Measurements from ENCODE around the gene SUN3. TPM values are rescaled to one million over a fixed set of nuclear protein-coding genes. Genes with fewer than 3 reads are reported as not detected.
A peak's percentile ranks its signal among the peaks of the same experiment; 100 is the strongest.
"Not testable (repeated sequence)": the region's sequence is repeated elsewhere in the genome, so short reads cannot be mapped to it uniquely, and the experiment has no call there.

Gene SUN3
- total RNA-seq, 2 donors from 2014 or later: not detected

- DNase-seq: no peak
- ATAC-seq: no peak
- intact Hi-C loops (cut with DNase I): no loop called here
Measured at GRCh38 chr7:47988496-47989386, 40.2 kb downstream of the SUN3 start.

- no peak for ATAC-seq
- intact Hi-C loops (cut with DNase I): no loop called here
- no peak for DNase-seq
Measured at GRCh38 chr7:47982610-47983009, 46.3 kb downstream of the SUN3 start.

GRCh38 chr7:47980648-47981047 is 48.3 kb downstream of the SUN3 start:
- ATAC-seq; DNase-seq; intact Hi-C loops (cut with DNase I): not testable (repeated sequence)

GRCh38 chr7:47979832-47980181 is 49.1 kb downstream of the SUN3 start:
- ATAC-seq (no peak), DNase-seq (no peak)
- intact Hi-C loops (cut with DNase I): no loop called here

DNA sequence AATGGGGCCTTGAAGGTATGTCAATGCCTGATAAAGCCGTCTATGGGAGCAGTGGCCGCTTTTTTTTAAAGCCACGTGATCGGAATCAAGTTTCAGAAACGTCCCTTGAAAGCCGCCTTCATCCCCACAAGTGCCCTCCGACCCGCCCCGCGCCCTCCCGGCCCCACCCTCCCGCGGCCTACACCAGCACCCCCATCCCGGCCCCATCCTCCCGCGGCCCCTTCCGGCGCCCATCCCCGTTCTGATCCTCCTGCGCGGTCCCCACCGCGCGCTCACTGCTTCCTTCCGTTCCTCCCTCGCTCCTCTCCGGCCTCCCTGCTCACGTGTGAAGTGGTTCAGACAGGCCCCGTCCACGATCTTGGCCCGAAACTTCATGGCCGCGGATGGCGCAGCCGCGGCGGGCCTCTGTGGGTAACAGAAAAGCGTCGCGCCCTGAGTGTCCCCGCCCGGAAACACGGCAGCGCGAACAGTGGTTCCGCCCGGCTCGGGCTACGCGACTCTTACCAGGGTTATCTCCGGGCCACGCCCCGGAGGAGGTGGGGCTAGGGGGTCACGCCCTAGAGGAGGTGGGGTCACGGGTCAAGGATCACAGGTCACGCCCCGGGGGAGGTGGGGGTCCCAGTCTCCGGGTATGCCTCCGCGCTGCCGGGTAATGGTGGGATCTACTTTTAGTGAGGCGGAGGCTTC is 49.6 kb downstream of the SUN3 start, which contains the start of gene HUS1:
HUS1 (minus strand) TSS at position 471 of the 687 bp plus-strand sequence; CDS start at position 375, 96 bp downstream.
- intact Hi-C loops (cut with DNase I): no loop called here
- peak; percentile 99 for ATAC-seq

DNA sequence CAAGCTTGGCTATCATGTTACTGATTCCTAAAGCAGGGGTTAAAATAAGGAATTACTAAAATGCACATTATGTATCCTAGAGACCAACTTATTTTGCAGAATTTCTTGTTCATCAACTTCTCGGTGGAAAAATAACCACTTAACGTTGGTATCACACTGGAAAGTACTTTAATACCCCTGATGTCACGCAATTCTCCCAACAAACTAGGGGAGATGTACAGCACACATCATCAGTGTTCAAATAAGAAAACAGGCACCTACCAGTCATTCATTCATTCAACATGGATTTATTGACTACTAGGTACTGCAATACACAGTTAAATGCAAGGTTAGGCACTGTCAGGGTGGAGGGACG is 50.1 kb downstream of the SUN3 start:
- DNase-seq: no peak
- ATAC-seq: no peak
- intact Hi-C loops (cut with DNase I): no loop called here

More for the DNA sequence above, 49.6 kb downstream of the SUN3 start, which contains the start of gene HUS1:
- DNase-seq: peak; percentile 94

DNA sequence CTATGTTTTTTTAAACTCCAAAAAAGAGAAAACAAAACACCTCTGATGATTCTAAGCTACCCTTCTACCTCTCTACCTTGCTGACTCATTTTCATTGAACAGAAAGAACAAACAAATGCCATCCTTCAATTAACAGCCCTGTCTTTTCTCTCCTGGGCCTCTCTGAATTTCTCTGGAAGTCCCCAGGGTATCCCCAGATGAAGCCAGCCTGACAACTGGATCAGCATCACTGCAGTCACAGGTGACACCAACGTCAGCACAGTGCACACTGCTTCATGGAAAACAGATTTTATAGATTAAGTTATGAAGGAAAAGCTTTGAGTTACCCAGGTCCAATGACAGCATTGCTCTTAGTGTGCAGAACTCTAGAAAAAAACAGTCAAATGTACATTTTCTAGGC is 55.2 kb downstream of the SUN3 start:
- intact Hi-C loops (cut with DNase I): no loop called here
- DNase-seq: no peak
- ATAC-seq: no peak

DNA sequence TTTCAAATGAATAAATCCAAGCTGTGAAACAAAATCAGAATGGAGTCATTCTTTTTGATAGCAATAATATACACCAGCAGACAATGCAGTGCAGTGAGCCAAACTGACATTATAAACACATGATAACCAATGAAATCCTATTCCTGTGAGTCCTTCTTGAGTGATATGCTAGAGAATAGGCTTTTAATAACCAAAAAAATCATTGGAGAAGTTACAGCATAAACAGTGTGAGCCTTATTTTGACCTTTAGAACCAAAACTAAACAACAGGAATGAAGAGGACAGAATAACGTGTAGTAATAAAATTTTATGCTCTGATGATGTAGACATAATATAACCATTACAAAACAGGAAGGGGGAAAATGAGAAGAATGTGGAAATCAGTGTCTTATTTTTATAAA is 58.1 kb downstream of the SUN3 start:
- no peak for ATAC-seq
- intact Hi-C loops (cut with DNase I): no loop called here
- DNase-seq: no peak

GRCh38 chr7:47968847-47969774 is 59.8 kb downstream of the SUN3 start:
- ATAC-seq: peak; percentile 72 to 80
- intact Hi-C loops (cut with DNase I): loop anchor here (2.0 kb wide), 1 partner anchor 24 kb away; no protein-coding TSS in a partner anchor
- peak; percentile 68 for DNase-seq

DNA sequence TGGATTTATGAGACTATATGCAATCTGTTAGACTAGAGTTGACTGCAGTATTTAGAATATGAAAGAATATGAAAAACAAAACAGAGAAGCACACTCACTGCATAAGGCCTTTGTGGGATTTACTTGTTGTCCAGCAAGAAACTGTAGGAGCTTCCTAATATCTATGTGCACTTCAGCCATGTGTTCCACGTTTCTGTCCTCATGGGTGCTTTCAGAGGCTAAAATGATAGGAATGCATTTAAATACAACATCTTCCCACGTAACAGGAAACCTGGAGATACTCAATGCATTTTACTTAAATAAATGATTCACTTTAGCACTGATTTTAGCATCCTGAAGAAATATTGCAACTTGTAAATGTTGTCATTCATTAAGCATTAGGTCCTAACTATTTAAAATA is 61.2 kb downstream of the SUN3 start:
- intact Hi-C loops (cut with DNase I): loop anchor here (2.0 kb wide), 1 partner anchor 23 kb away; no protein-coding TSS in a partner anchor
- ATAC-seq: no peak
- no peak for DNase-seq

GRCh38 chr7:47967123-47967522 is 61.8 kb downstream of the SUN3 start:
- ATAC-seq: no peak
- intact Hi-C loops (cut with DNase I): no loop called here
- no peak for DNase-seq

DNA sequence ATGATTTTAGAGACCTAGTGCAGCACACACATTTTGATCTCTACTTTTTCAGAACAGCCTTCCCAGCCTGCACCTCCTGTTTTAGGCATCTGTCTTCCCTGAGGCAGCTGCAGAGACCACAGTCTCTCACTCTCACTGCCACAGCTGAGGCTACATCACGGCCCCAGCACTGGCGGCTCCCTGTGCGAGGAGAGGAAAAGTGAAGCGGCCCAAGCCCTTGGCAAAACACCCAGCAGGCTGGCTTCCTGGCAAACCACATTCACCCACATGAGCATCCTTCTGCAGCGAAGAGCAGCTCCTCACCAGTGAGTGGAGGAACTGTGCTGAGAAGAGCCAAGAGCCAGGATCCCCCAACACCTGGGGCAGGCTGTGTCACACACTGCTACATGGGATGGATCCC is 63.5 kb downstream of the SUN3 start:
- ATAC-seq: no peak
- intact Hi-C loops (cut with DNase I): no loop called here
- no peak for DNase-seq

DNA sequence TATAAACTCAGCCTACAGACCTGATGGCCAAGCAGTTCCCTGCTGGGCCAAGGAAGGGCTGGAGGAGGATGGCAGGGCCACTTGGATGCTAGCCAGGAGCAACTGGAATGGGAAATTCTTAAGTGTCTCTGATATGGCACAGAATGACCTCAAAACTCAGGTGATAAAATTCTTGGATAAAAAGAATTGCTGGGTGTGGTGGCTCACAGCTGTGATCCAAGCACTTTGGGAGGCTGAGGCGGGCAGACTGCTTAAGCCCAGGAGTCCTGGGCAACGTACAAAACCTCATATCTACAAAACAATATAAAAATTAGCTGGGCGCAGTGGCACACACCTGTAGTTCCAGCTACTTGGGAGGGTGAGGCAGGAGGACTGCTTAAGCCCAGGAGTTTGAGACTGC is 66.6 kb downstream of the SUN3 start:
- ATAC-seq (no peak), DNase-seq (no peak)
- intact Hi-C loops (cut with DNase I): no loop called here

GRCh38 chr7:47957156-47957555 is 71.8 kb downstream of the SUN3 start:
- intact Hi-C loops (cut with DNase I): no loop called here
- ATAC-seq (no peak), DNase-seq (no peak)

DNA sequence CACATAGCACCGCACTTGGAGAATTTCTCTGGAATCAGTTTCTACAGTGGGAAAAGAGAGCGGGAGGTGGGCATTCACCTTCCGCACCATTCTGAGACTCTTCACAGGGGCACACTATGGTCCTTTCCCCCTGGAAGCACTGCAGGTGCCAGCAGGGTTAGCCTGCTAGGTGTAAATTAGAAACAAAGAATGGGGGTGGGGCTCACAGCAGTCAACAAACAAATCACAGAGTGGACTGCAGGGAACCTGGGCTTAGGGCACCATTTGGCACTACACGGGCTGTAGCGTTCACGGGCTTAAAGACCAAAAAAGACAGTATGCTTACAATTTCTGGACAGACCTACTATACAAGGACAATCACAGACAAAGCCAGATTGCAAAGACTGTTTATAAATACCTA is 72.7 kb downstream of the SUN3 start:
- DNase-seq (no peak), ATAC-seq (no peak)
- intact Hi-C loops (cut with DNase I): no loop called here

GRCh38 chr7:47954231-47954911 is 74.5 kb downstream of the SUN3 start:
- intact Hi-C loops (cut with DNase I): no loop called here
- ATAC-seq (no peak), DNase-seq (no peak)

DNA sequence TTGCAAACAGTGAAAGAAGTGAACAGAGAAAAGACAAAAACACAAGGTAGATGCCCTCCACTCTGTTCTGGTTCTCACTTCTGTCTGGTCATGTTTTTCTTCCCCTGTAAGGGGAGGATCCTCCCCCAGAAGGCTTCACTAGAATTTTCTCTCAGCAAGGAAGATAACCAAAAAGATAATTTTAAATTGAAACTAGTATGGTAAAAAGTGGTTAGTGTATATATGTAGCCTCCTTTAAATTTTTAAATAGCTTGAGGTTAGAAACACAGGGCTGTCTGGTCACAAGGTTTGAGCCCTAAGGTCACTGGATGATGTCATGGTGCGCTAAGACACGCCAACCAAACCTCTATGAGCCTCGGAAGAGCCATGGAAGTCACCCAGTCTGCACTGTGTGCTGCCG is 75.1 kb downstream of the SUN3 start:
- no peak for DNase-seq
- intact Hi-C loops (cut with DNase I): no loop called here
- ATAC-seq: no peak

- DNase-seq: no peak
- intact Hi-C loops (cut with DNase I): no loop called here
- ATAC-seq: no peak
Measured at GRCh38 chr7:47952224-47952623, 76.7 kb downstream of the SUN3 start.

GRCh38 chr7:47951374-47951773 is 77.5 kb downstream of the SUN3 start:
- ATAC-seq (no peak), DNase-seq (no peak)
- intact Hi-C loops (cut with DNase I): no loop called here
